GM12878 (cell line): ENCODE measurements around the gene PTPRN2. TPM values are rescaled to one million over a fixed set of nuclear protein-coding genes. Genes with fewer than 3 reads are reported as not detected.

Source experiments
- ATAC-seq: fragments of 200-7000 bp; cut with Tn5 transposase; 3 replicates; pipeline ENCODE4 v1.9.1; 2020; ENCODE audit warnings: mild to moderate bottlenecking, moderate library complexity
- BruUV-seq: library from RNA; stranded (reverse); fragments of 400-500 nt; replicated peaks from 2 replicates; lab custom pipeline; 2021; lab: Mats Ljungman, UMichigan
- CTCF ChIA-PET: fragments of 300-600 bp; sonication (Branson Sonifier 250); formaldehyde crosslinking; extraction: SDS; loops from one replicate; lab custom pipeline; 2021; ENCODE audit warnings: inconsistent platforms; lab: Yijun Ruan, JAX
- POLR2A ChIA-PET: fragments of 350-600 bp; formaldehyde crosslinking; extraction: SDS; loops from one replicate; lab custom pipeline; 2021; ENCODE audit warnings: inconsistent platforms; lab: Charles Lee
- RAD21 ChIA-PET: fragments of 300-600 bp; sonication (Branson Sonifier 250); formaldehyde crosslinking; loops from one replicate; lab custom pipeline; 2023; ENCODE audit warnings: antibody characterized with exemption; ENCODE audit not compliant: unreplicated experiment; lab: Charles Lee
- SMC1A ChIA-PET: fragments of 300-600 bp; sonication (Branson Sonifier 250); formaldehyde crosslinking; loops from one replicate; lab custom pipeline; 2023; ENCODE audit not compliant: unreplicated experiment, uncharacterized antibody; lab: Charles Lee
- DNase-seq: peaks from one replicate; pipeline ENCODE4 v3.0.0-alpha.2; 2011; ENCODE audit warnings: low read depth, low spot score
- FAIRE-seq: peaks from 3 replicates; lab custom pipeline; 2011; peaks lifted over from hg19 to GRCh38; lab: Jason Lieb, UNC
- H2AFZ ChIP-seq: 2 replicates; pipeline ENCODE4 v1.6.0; 2011; ENCODE audit warnings: low read depth, low read length, control low read depth; ENCODE audit not compliant: control insufficient read depth
- H3K27ac ChIP-seq: 2 replicates; pipeline ENCODE4 v1.5.1; 2011; ENCODE audit warnings: control low read depth; ENCODE audit not compliant: control insufficient read depth, insufficient read depth
- H3K27me3 ChIP-seq, 2 experiments: replicated peaks in 1 of 2; 2 replicates each; pipeline versions ENCODE4 v1.6.0 to v1.6.1; 2011; ENCODE audit warnings: low read length in 1 of 2; ENCODE audit not compliant: control insufficient read depth in 2 of 2, insufficient read depth in 2 of 2
- H3K36me3 ChIP-seq, 2 experiments: 2 replicates each; pipeline ENCODE4 v1.5.1; 2011; ENCODE audit warnings: low read length in 1 of 2; ENCODE audit not compliant: control insufficient read depth in 2 of 2, insufficient read depth in 2 of 2
- H3K4me1 ChIP-seq: 2 replicates; pipeline ENCODE4 v1.6.1; 2011; ENCODE audit warnings: mild to moderate bottlenecking, low read length, moderate library complexity, mixed read lengths; ENCODE audit not compliant: control insufficient read depth, insufficient read depth
- H3K4me2 ChIP-seq: 2 replicates; pipeline ENCODE4 v1.6.0; 2011; ENCODE audit warnings: control low read depth; ENCODE audit not compliant: control insufficient read depth, insufficient read depth
- H3K4me3 ChIP-seq: fragments of 200-600 bp; sonication (generic); 2 replicates; pipeline ENCODE4 v1.5.1; 2016
- H3K79me2 ChIP-seq: 2 replicates; pipeline ENCODE4 v1.6.0; 2011; ENCODE audit warnings: low read length; ENCODE audit not compliant: control insufficient read depth, insufficient read depth
- H3K9ac ChIP-seq: 2 replicates; pipeline ENCODE4 v1.8.0; 2011; ENCODE audit warnings: low read length, control low read depth, mixed read lengths; ENCODE audit not compliant: control insufficient read depth, insufficient read depth
- H3K9me3 ChIP-seq: replicated peaks from 3 replicates; pipeline ENCODE4 v1.5.1; 2011; ENCODE audit warnings: mild to moderate bottlenecking, low read length; ENCODE audit not compliant: control insufficient read depth, insufficient read depth
- H4K20me1 ChIP-seq: 2 replicates; pipeline ENCODE4 v1.6.0; 2011; ENCODE audit not compliant: control insufficient read depth, insufficient read depth
- DPF2 ChIP-seq: fragments of 450-650 bp; IDR thresholded peaks from 2 replicates; pipeline ENCODE4 v1.6.1; 2017; ENCODE audit warnings: mild to moderate bottlenecking
- HDAC6 ChIP-seq: fragments of 200-600 bp; sonication (generic); IDR thresholded peaks from one replicate; pipeline ENCODE4 v1.8.0; 2017; ENCODE audit warnings: antibody characterized with exemption; ENCODE audit not compliant: unreplicated experiment
- KLF5 ChIP-seq: fragments of 450-650 bp; IDR thresholded peaks from 2 replicates; pipeline ENCODE4 v1.6.1; 2014; ENCODE audit warnings: mild to moderate bottlenecking; ENCODE audit not compliant: partially characterized antibody
- MEF2A ChIP-seq: IDR thresholded peaks from 2 replicates; pipeline ENCODE4 v1.6.1; 2011; ENCODE audit warnings: low read depth, mild to moderate bottlenecking, low read length, moderate library complexity; ENCODE audit not compliant: insufficient read depth
- MEF2B ChIP-seq: fragments of 450-650 bp; IDR thresholded peaks from 2 replicates; pipeline ENCODE4 v1.6.1; 2018; ENCODE audit warnings: mild to moderate bottlenecking, moderate library complexity; ENCODE audit not compliant: partially characterized antibody, poor library complexity, severe bottlenecking
- POU2F2 ChIP-seq: IDR thresholded peaks from 3 replicates; pipeline ENCODE4 v1.6.1; 2011; ENCODE audit warnings: low read depth, mild to moderate bottlenecking, low read length, borderline replicate concordance
- PRDM15 ChIP-seq: fragments of 450-650 bp; formaldehyde crosslinking; IDR thresholded peaks from 2 replicates; pipeline ENCODE4 v1.4.0; 2020; ENCODE audit warnings: mild to moderate bottlenecking, moderate library complexity
- SPI1 ChIP-seq: IDR thresholded peaks from 2 replicates; pipeline ENCODE4 v1.6.1; 2011; ENCODE audit warnings: low read depth, mild to moderate bottlenecking, low read length, moderate library complexity, borderline replicate concordance; ENCODE audit not compliant: insufficient read depth
- SRF ChIP-seq, 2 experiments: IDR thresholded peaks; 2 replicates each; pipeline ENCODE4 v1.6.1; 2011; ENCODE audit warnings: low read depth in 2 of 2, low read length in 2 of 2, mild to moderate bottlenecking in 1 of 2, moderate library complexity in 1 of 2
- STAT1 ChIP-seq: fragments of 450-650 bp; conservative IDR thresholded peaks from 2 replicates; pipeline ENCODE4 v1.6.1; 2014; ENCODE audit warnings: antibody characterized with exemption, mild to moderate bottlenecking
- WGBS: methylation state at CpG from one replicate; pipeline ENCODE4 v1.1.6; 2016; ENCODE audit warnings: low lambda C conversion rate; ENCODE audit not compliant: insufficient replicate concordance, insufficient coverage; ENCODE audit errors: missing lambda C conversion rate; 5-methylcytosine and 5-hydroxymethylcytosine counted together
- in situ Hi-C: fragments of 300-500 bp; cut with MboI; formaldehyde crosslinking; loops from 9 replicates; pipeline ENCODE4 v1.14.3; 2018; ENCODE audit warnings: mixed read lengths
- intact Hi-C: fragments of 100-400 bp; cut with micrococcal nuclease; formaldehyde crosslinking; loops from one replicate; pipeline ENCODE4 v1.14.2; 2022; ENCODE audit not compliant: unreplicated experiment
- polyA plus RNA-seq, 11 experiments: library from polyadenylated mRNA; depleted of rRNA in 4 of 11; unstranded in 6 of 11; stranded (reverse) in 5 of 11; fragments of >200 nt; fragmentation: Nextera tagmentation in 4 of 11; fragmentation: Illumina TruSeq in 1 of 11; extraction: Ambion mirVana in 4 of 11; extraction: Trizol in 1 of 11; gene quantifications; 1 replicate in 1 of 11; 2 replicates in 10 of 11; pipeline versions ENCODE4 v1.2.1 to v1.2.3, GENCODE V29; 2011 to 2016; ENCODE audit warnings: inconsistent platforms in 2 of 11, missing spikeins in 2 of 11, low read depth in 1 of 11
- total RNA-seq, 4 experiments: library from RNA; depleted of rRNA in 3 of 4; stranded (reverse); fragments of >200 nt in 3 of 4; fragmentation: Illumina TruSeq in 1 of 4; extraction: Trizol in 1 of 4; gene quantifications; 2 replicates each; pipeline versions ENCODE4 v1.2.1 to v1.2.3, GENCODE V29; 2013 to 2021
- TF ChIP-seq, protein P1 (sequence below): fragments of 450-650 bp; IDR thresholded peaks from 2 replicates; pipeline ENCODE4 v1.6.1; 2016; ENCODE audit warnings: mild to moderate bottlenecking

The PTPRN2 gene
- total and polyA plus RNA-seq, 10 of the 15 experiments (the other 5 are each of a cell fraction or from before 2014, with no cell fraction given), result 5.4 TPM; not detected in 9

DNA sequence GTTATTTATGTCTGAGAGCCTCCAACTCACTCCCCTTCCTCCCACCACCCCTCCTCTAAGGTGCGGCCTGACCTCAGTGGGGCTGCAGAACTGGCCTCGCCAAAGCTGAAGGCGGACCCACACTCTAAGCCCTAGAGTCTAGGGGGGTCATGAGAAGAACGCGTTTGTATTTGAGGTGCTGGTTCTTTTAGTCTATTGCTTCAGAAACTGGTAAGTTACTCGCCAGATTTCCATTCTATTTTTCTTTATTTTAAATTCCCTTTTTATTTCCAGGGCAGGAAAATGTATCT lies 893.3 kb downstream of the PTPRN2 start:
- DNase-seq (no peak), FAIRE-seq (no peak), ATAC-seq (no peak)
- 13% methylated on average over 6 of the region's 6 CpGs for WGBS
- Histone ChIP-seq H3K4me2 (no peak overlapping the region), H3K27me3 (no peaks in the 10 kb centered on the region), H3K4me1 (no peaks in the 10 kb centered on the region), H2AFZ (no peak overlapping the region), H3K79me2 (no peaks in the 10 kb centered on the region), H4K20me1 (no peaks in the 10 kb centered on the region), H3K36me3 (no peaks in the 10 kb centered on the region), H3K4me3 (no peak overlapping the region), H3K9ac (no peak overlapping the region), H3K27ac (no peak overlapping the region), H3K9me3 (peaks cover 3% of the 10 kb centered on the region; the same call in 1 of the 3 replicates)
- ChIA-PET POLR2A (no interaction called here), SMC1A (no interaction called here), RAD21 (no interaction called here), CTCF (interaction anchor here (0.7 kb wide), 1 partner anchor 1824 kb away, joined by 3 read pairs; no protein-coding TSS in a partner anchor)
- BruUV-seq, result no TSS peak
- TF ChIP-seq HDAC6 (no peak), MEF2B (no peak), STAT1 (no peak)
- in situ Hi-C loops, result no loop called here
- intact Hi-C loops, result no loop called here

DNA sequence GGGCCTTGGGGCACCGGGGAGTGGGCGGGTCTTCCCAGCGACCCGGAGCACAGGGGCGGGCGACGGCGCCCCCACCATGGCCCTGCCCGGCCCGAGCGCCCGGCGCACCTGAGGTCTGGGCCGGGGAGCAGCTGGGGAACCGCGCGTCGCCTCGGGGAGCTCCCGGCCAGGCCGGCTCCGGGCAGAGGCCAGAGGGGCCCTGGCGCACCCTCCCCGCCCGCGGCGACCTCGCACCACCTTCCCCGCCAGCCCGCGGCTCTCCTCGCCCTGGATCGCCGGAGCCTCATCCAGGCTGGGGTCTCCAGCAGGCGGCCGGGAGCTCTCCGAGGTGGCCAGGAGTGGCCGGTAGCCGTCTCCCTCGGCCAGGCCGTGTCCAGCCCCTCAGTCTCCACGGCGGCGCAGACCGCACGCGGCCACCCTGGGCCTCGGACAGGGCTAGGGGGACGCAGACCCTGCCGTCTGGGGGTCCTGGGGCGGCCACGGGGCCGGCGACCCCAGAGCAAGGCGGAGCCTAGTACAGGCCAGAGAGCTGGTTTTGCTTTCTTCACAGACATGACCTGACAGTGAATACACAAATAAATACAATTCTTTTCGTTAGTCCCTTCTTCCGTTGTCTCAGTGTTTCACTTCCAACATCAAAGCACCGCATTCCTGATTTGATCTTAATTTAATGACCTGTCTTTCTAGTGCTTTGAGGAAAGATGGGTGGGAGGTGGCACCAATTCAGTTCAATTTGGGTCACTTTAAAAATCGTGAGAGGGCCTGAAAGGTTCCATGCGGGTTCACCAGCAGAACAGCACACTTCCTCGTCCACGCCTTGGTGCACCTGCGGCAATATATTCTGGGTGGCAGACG lies 893.9 kb downstream of the PTPRN2 start:
- Histone ChIP-seq H3K4me2 (no peak overlapping the region), H3K4me1 (no peaks in the 10 kb centered on the region), H2AFZ (no peak overlapping the region), H3K36me3 (no peaks in the 10 kb centered on the region), H4K20me1 (no peaks in the 10 kb centered on the region), H3K9me3 (peaks cover 3% of the 10 kb centered on the region; the same call in 1 of the 3 replicates), H3K4me3 (no peak overlapping the region), H3K27me3 (no peaks in the 10 kb centered on the region), H3K27ac (no peak overlapping the region), H3K9ac (no peak overlapping the region), H3K79me2 (no peaks in the 10 kb centered on the region)
- TF ChIP-seq MEF2A (no peak), POU2F2 (no peak), SPI1 (no peak), SRF (IDR thresholded peaks at IDR 0.05; ENCODE audit: low read depth in 2 of 2, low read length in 2 of 2) (no peak), PRDM15 (CRISPR knock-in tag) (no peak), DPF2 (no peak), KLF5 (no peak)
- TF ChIP-seq, protein P1, sequence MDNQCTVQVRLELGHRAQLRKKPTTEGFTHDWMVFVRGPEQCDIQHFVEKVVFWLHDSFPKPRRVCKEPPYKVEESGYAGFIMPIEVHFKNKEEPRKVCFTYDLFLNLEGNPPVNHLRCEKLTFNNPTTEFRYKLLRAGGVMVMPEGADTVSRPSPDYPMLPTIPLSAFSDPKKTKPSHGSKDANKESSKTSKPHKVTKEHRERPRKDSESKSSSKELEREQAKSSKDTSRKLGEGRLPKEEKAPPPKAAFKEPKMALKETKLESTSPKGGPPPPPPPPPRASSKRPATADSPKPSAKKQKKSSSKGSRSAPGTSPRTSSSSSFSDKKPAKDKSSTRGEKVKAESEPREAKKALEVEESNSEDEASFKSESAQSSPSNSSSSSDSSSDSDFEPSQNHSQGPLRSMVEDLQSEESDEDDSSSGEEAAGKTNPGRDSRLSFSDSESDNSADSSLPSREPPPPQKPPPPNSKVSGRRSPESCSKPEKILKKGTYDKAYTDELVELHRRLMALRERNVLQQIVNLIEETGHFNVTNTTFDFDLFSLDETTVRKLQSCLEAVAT, result no peak
- ChIA-PET POLR2A (no interaction called here), CTCF (interaction anchor here (0.7 kb wide), 1 partner anchor 1823 kb away, joined by 3 read pairs; no protein-coding TSS in a partner anchor), SMC1A (no interaction called here), RAD21 (no interaction called here)
- FAIRE-seq (no peak), ATAC-seq (no peak), DNase-seq (no peak)
- in situ Hi-C loops, result no loop called here
- BruUV-seq, result no TSS peak
- 45% methylated on average over 36 of the region's 64 CpGs for WGBS
- intact Hi-C loops, result no loop called here
